HG02610 (cell line): ENCODE measurements around the gene FOS.
"Not testable (repeated sequence)": the region's sequence is repeated elsewhere in the genome, so short reads cannot be mapped to it uniquely, and the experiment has no call there.

Experiments used
- ATAC-seq: cut with Tn5 transposase; IDR thresholded peaks from one replicate; pipeline ENCODE4 v1.9.1; 2021; ENCODE audit warnings: mild to moderate bottlenecking, moderate library complexity; ENCODE audit not compliant: unreplicated experiment

The FOS gene

DNA sequence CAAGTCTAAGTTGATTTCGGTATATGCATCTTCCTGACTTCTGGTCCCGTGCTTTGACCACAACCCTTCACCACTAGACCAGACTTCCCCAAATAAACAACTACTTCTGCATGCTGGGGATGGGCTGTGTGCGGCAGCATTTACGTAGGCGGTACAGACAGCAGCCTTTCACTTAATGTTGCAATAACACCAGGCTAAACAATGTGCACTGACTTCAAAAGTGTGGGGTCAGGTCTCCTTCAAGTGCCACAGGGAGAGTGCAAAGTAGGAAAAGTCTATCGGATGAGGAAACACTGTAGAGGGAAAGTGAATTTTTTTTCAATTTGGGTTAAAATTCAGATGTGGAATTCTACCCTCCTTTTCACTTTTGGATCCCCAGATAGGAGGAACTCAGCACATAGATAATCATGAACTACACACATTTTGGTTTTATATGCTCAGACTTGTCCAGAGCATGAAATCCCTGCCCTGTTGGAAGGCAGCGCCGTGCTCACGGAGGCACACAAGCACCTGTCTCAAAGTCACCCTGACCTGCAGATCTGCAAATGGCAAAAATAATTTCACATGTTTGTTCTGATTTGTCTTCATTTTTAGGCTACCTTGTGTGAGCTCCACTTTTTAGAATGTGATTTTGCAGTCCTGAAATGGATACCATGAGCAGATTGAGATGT lies 3.6 kb upstream of the FOS start:
- no peak for ATAC-seq

DNA sequence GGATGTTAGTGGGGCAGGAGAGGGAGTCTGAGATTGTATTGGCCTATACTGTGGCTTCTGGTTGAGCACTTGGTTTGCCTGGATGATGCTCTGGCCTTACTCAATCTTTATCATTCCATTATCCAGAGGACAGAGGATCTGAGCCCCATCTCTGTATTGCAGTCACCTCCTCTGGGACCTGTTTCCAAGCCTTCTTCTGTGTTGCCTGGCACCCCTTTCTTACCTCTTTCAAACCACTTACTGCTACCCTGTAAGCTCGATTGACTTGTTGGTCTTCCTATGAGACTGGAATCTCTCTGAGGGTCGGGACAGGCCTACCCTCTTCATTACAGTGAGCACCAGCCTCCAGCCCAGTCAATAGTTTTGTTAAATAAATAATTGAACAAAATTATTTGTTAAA lies 3.0 kb upstream of the FOS start:
- no peak for ATAC-seq

DNA sequence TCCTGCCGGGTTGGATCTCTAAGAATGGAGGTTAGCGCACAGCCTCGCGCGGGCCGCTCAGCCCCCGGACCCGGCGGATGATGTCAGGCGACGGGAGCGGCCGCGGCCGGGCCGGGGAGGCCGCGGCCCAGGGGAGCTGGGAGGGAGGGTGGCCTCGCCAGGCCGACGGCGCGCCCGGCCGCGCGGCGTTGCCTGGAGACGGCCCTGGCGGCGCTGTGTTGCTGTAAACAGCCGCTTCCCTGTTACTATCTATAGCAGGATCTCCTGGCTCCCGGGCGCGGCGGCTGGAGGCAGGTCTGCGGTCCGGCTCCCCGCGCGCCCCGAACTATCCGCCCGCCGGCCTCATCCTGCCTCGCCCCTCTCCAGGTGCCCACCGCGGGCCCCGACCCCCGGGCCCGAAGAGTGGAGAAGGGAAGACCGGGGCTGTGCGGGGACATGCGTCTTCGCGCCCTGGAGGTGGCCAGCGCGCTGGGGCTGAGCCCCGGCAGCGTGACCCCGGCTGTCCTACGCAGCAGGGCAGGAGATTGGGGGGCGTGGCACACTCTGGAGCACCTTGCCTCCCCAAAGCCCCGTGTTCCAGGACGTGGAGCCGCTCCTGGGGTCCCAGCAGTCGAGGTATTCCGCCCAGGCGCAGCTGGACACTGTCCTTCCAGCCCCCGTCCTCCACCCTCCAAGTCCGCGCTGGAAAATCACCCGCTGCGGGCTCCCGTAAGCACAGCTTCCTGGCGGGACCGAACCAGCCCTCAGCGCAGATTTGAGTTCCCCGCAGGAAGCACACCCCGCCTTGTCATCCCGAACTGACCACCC lies 1.4 kb upstream of the FOS start:
- ATAC-seq = peak; percentile 30

DNA sequence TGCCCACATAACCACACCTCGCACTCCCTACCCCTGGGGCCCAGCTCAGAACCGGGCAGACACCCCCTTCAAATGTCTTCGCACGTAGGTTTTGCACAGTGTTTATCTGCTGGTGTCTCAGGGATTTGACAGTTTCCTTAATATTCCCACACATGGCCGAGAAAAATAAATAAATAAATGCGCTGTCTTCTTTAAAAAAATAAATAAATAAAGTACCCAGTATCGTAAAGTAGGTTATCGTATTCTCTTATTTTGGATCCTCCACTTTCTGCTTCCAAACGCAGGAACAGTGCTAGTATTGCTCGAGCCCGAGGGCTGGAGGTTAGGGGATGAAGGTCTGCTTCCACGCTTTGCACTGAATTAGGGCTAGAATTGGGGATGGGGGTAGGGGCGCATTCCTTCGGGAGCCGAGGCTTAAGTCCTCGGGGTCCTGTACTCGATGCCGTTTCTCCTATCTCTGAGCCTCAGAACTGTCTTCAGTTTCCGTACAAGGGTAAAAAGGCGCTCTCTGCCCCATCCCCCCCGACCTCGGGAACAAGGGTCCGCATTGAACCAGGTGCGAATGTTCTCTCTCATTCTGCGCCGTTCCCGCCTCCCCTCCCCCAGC lies 710 bp upstream of the FOS start:
- no peak for ATAC-seq

DNA sequence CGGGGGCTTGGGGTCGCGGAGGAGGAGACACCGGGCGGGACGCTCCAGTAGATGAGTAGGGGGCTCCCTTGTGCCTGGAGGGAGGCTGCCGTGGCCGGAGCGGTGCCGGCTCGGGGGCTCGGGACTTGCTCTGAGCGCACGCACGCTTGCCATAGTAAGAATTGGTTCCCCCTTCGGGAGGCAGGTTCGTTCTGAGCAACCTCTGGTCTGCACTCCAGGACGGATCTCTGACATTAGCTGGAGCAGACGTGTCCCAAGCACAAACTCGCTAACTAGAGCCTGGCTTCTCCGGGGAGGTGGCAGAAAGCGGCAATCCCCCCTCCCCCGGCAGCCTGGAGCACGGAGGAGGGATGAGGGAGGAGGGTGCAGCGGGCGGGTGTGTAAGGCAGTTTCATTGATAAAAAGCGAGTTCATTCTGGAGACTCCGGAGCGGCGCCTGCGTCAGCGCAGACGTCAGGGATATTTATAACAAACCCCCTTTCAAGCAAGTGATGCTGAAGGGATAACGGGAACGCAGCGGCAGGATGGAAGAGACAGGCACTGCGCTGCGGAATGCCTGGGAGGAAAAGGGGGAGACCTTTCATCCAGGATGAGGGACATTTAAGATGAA lies 630 bp downstream of the FOS start:
- ATAC-seq = no peak

DNA sequence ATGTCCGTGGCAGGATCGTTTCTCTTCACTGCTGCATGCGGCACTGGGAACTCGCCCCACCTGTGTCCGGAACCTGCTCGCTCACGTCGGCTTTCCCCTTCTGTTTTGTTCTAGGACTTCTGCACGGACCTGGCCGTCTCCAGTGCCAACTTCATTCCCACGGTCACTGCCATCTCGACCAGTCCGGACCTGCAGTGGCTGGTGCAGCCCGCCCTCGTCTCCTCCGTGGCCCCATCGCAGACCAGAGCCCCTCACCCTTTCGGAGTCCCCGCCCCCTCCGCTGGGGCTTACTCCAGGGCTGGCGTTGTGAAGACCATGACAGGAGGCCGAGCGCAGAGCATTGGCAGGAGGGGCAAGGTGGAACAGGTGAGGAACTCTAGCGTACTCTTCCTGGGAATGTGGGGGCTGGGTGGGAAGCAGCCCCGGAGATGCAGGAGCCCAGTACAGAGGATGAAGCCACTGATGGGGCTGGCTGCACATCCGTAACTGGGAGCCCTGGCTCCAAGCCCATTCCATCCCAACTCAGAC lies 1.2 kb downstream of the FOS start:
- no peak for ATAC-seq

DNA sequence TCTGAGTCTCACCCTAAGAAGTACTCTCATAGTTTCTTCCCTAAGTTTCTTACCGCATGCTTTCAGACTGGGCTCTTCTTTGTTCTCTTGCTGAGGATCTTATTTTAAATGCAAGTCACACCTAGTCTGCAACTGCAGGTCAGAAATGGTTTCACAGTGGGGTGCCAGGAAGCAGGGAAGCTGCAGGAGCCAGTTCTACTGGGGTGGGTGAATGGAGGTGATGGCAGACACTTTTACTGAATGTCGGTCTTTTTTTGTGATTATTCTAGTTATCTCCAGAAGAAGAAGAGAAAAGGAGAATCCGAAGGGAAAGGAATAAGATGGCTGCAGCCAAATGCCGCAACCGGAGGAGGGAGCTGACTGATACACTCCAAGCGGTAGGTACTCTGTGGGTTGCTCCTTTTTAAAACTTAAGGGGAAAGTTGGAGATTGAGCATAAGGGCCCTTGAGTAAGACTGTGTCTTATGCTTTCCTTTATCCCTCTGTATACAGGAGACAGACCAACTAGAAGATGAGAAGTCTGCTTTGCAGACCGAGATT lies 1.7 kb downstream of the FOS start:
- ATAC-seq = no peak

DNA sequence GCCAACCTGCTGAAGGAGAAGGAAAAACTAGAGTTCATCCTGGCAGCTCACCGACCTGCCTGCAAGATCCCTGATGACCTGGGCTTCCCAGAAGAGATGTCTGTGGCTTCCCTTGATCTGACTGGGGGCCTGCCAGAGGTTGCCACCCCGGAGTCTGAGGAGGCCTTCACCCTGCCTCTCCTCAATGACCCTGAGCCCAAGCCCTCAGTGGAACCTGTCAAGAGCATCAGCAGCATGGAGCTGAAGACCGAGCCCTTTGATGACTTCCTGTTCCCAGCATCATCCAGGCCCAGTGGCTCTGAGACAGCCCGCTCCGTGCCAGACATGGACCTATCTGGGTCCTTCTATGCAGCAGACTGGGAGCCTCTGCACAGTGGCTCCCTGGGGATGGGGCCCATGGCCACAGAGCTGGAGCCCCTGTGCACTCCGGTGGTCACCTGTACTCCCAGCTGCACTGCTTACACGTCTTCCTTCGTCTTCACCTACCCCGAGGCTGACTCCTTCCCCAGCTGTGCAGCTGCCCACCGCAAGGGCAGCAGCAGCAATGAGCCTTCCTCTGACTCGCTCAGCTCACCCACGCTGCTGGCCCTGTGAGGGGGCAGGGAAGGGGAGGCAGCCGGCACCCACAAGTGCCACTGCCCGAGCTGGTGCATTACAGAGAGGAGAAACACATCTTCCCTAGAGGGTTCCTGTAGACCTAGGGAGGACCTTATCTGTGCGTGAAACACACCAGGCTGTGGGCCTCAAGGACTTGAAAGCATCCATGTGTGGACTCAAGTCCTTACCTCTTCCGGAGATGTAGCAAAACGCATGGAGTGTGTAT lies 2.4 kb downstream of the FOS start:
- no peak for ATAC-seq

DNA sequence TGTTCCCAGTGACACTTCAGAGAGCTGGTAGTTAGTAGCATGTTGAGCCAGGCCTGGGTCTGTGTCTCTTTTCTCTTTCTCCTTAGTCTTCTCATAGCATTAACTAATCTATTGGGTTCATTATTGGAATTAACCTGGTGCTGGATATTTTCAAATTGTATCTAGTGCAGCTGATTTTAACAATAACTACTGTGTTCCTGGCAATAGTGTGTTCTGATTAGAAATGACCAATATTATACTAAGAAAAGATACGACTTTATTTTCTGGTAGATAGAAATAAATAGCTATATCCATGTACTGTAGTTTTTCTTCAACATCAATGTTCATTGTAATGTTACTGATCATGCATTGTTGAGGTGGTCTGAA lies 3.0 kb downstream of the FOS start:
- ATAC-seq = no peak

DNA sequence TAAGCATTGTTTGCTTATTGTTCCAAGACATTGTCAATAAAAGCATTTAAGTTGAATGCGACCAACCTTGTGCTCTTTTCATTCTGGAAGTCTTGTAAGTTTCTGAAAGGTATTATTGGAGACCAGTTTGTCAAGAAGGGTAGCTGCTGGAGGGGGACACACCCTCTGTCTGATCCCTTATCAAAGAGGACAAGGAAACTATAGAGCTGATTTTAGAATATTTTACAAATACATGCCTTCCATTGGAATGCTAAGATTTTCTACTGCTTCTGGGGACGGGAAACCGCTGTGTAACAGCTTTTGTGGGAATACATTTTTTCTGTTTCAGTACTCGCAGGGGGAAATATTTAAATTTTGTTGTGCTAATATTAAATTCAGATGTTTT lies 3.5 kb downstream of the FOS start:
- no peak for ATAC-seq

DNA sequence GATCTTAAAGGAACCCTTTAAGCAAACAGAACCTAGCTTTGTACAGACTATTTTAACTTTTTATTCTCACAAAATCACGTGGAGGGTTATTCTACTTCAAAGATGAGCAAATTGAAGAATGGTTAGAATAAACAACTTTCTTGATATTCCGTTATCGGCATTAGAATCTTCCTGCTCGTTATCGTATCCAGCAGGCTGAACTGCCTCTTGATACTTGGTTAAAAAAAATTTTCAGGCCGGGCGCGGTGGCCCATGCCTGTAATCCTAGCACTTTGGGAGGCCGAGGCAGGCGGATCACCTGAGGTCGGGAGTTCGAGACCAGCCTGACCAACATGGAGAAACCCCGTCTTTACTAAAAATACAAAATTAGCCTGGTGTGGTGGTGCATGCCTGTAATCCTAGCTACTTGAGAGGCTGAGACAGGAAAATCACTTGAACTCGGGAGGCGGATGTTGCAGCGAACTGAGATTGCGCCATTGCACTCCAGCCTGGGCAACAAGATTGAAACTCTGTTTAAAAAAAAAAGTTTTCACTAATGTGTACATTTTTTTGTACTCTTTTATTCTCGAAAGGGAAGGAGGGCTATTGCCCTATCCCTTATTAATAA lies 4.0 kb downstream of the FOS start:
- ATAC-seq = not testable (repeated sequence)

DNA sequence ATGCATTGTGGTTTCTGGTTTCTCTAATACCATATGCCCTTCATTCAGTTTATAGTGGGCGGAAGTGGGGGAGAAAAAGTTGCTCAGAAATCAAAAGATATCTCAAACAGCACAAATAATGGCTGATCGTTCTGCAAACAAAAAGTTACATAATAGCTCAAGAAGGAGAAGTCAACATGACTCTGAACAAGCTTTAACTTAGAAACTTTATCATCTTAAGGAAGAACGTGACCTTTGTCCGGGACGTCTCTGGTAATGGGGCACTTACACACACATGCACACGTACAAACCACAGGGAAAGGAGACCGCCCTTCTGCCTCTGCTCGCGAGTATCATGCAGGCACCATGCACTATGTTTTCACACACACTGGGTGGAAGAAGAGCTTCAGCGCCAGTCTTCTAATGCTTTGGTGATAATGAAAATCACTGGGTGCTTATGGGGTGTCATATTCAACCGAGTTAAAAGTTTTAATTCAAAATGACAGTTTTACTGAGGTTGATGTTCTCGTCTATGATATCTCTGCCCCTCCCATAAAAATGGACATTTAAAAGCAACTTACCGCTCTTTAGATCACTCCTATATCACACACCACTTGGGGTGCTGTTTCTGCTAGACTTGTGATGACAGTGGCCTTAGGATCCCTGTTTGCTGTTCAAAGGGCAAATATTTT lies 4.7 kb downstream of the FOS start:
- no peak for ATAC-seq

DNA sequence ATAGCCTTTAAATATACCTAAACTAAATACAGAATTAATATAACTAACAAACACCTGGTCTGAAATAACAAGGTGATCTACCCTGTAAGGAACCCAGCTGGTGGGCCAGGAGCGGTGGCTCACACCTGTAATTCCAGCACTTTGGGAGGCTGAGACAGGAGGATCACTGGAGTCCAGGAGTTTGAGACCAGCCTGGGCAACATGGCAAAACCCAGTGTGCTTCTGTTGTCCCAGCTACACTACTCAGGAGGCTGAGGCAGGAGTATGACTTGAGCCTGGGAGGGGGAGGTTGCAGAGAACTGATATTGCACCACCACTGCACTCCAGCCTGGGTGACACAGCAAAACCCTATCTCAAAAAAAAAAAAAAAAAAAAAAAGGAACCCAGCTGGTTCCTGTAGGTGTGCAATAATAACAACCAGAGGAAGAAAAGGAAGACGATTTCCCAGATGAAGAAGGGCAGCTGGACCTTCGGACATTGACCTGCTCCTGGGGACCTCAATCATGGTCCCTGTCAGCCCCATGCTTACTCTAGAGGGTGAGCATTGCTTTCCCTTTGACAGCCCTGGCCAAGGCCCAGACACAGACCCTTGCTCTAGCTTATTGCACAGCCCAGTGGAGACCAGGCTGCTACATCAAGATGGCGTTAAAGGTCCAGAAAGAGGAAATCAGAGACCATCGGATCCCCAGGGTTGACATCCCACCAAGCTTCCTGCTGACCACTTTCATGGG lies 5.4 kb downstream of the FOS start:
- no peak for ATAC-seq

DNA sequence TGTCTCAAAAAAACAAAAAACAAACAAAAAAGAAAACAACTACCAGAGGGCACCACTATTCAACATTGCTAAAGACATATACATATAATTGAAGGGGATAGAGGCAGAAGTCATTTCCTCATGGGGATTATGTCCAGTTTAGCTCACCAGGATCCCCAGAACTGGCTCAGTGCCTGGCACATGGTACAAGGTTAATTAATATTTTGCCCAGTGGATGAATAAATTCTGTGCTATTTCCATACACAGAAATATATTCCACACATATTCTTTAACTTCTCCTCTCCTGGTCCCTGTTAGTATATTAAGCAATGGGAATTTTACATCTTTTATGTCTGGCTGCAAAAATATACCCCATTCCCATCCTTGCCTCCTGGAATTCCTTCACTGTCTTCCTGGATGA lies 6.7 kb downstream of the FOS start:
- ATAC-seq = no peak

DNA sequence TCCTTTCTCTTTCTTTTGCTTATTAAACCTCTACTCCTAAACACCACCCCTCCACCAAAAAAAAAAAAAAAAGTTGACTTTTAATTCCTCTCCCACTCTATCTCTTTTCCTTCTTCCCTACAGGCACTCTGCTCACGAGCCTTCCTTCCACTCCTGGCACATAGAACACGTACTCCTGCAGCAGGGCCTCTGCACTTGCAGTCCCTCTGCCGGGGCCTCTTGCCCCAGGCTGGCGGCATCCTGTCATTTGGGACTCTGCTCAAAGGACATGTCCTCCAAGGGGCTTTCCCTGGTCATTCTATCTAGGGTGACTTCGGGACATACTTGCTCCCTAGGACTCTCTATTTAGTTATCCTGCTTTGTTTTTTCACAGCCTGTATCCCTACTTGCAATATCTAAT lies 7.7 kb downstream of the FOS start:
- no peak for ATAC-seq

DNA sequence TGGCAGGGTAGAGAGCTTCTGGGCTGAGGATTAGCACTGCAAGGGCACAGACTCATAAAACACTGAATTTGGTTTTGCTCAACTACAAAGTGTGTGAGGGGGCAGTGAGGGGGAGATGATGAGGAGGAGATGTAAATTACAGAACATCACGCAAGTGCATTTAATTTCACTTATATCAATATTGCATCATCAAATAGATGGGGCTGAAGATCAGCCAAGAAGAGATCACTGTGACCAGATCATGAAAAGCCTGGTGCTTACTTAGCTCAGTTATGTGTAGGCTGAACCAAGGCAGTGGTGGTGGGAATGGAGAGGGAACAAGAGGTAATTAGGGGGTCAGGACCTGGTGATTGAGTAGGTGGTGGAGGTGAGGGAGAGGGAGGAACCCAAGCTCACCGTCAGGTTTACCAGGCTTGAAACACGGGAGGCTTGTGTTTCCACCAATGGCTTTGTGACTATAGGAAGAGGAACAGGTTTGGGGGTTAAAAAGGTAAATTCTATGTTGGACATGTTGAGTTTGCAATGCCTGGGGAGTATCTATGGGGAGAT lies 11.3 kb downstream of the FOS start:
- no peak for ATAC-seq

DNA sequence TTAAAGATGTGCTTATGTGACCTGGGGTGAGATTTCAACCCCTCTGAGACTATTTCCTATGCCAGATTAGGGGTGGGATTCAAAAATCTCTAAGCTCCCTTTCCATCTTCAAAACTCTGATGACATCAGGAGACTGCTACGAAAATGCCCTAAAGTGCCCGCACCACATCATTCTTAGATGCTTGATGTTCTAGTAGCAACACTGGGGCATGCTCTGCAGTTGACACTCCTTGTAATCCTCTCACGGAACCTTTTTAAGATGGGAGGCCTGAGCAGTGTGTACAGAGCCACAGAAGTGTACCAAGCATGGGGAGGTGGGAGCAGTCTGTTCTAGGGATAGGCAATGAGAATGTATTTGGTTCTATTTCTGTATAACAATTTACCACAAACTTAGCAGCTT lies 12.2 kb downstream of the FOS start:
- no peak for ATAC-seq

DNA sequence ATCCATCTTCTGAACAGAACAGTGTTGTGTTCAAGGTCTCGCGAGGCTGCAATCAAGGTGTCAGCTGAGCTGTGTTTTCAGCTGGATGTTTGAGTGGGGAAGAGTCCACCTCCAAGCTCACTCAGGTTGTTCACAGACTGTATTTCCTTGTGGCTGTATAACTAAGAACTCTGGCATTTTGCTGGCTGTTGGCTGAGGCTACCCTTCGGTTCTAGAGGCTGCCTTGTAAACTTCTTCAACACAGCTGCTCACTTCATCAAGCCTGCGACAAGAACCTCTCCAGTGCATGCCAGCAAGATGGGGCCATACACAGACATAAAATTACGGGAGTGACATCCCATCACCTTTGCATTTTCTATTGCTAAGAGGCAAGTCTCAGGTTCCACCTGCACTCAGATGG lies 12.7 kb downstream of the FOS start:
- ATAC-seq = no peak
